ENCODE results near the gene COA3.

GRCh38 chr17:42818379-42818778 lies 19.9 kb upstream of the COA3 start:
- TF ChIP-seq, protein P1, sequence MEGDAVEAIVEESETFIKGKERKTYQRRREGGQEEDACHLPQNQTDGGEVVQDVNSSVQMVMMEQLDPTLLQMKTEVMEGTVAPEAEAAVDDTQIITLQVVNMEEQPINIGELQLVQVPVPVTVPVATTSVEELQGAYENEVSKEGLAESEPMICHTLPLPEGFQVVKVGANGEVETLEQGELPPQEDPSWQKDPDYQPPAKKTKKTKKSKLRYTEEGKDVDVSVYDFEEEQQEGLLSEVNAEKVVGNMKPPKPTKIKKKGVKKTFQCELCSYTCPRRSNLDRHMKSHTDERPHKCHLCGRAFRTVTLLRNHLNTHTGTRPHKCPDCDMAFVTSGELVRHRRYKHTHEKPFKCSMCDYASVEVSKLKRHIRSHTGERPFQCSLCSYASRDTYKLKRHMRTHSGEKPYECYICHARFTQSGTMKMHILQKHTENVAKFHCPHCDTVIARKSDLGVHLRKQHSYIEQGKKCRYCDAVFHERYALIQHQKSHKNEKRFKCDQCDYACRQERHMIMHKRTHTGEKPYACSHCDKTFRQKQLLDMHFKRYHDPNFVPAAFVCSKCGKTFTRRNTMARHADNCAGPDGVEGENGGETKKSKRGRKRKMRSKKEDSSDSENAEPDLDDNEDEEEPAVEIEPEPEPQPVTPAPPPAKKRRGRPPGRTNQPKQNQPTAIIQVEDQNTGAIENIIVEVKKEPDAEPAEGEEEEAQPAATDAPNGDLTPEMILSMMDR (IDR thresholded peaks at IDR 0.05), result no peak
- TF ChIP-seq REST (IDR thresholded peaks at IDR 0.05; ENCODE audit: insufficient read depth in 1 of 2, low read depth in 2 of 2, low read length in 1 of 2) (no peak), SIN3A (IDR thresholded peaks at IDR 0.05; ENCODE audit: borderline replicate concordance, insufficient read depth, low read depth, low read length) (no peak), POLR2AphosphoS5 (IDR thresholded peaks at IDR 0.05; ENCODE audit: low read depth, low read length) (no peak)

Measured in Panc1 (cell line).